Caki2 (cell line): ENCODE results near the gene TBC1D1. TPM values are rescaled to one million over a fixed set of nuclear protein-coding genes. Genes with fewer than 3 reads are reported as not detected.
A peak's percentile ranks its signal among the peaks of the same experiment; 100 is the strongest.

Experiments
- DNase-seq: peaks from one replicate; pipeline ENCODE4 v3.0.0-alpha.2; 2015; ENCODE audit warnings: low read depth
- in situ Hi-C: cut with HindIII; loops from 2 replicates; pipeline ENCODE4 v1.10.0; 2016; ENCODE audit warnings: low sequenced_read_pairs, low pct_unique_long_range_greater_than_20kb, mixed read lengths
- total RNA-seq: library from RNA; depleted of rRNA; stranded (reverse); fragments of >200 nt; shearing (Covaris generic); gene quantifications from 2 replicates; pipeline ENCODE4 v1.2.3, GENCODE V29; 2014; ENCODE audit warnings: low replicate concordance

The TBC1D1 gene
- total RNA-seq, 1 experiment from 2014 or later: 38.6 TPM

DNA sequence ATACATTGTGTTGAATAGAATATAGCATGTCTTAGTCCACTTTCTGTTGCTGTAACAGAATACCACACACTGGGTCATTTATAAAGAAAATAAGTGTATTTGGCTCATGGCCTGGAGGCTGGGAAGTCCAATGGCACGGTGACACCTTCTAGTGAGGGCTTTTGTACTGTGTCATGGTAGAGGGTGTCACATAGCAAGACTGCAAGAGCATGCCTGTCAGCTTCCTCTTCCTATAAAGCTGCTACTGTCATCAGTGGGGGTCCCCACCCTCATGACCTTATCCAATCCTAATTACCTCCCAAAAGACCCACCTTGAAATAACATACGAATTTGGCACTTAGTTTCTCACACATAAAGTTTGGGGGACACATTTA, 262.5 kb downstream of the TBC1D1 start:
- DNase-seq: no peak
- in situ Hi-C loops: no loop called here

DNA sequence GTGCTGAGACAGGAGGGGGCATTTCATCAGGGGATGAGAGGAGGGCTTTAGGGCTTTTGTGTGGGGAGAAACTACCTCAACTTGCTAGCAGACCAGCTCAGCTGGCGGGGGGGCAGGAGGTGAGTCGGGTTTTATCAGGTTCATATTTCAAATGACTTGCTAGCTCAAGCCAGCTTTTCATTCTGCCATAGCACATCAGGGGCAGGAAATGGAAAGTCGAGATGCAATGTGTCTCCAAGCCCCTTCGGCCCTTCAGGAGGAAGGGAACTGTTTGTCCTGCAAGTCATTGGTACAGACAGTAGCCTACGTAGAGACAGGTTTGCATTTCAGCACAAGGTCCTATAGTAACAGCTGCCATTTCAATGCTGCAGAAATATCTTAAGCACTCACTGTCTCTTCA, 263.4 kb downstream of the TBC1D1 start:
- no peak for DNase-seq
- in situ Hi-C loops: no loop called here

DNA sequence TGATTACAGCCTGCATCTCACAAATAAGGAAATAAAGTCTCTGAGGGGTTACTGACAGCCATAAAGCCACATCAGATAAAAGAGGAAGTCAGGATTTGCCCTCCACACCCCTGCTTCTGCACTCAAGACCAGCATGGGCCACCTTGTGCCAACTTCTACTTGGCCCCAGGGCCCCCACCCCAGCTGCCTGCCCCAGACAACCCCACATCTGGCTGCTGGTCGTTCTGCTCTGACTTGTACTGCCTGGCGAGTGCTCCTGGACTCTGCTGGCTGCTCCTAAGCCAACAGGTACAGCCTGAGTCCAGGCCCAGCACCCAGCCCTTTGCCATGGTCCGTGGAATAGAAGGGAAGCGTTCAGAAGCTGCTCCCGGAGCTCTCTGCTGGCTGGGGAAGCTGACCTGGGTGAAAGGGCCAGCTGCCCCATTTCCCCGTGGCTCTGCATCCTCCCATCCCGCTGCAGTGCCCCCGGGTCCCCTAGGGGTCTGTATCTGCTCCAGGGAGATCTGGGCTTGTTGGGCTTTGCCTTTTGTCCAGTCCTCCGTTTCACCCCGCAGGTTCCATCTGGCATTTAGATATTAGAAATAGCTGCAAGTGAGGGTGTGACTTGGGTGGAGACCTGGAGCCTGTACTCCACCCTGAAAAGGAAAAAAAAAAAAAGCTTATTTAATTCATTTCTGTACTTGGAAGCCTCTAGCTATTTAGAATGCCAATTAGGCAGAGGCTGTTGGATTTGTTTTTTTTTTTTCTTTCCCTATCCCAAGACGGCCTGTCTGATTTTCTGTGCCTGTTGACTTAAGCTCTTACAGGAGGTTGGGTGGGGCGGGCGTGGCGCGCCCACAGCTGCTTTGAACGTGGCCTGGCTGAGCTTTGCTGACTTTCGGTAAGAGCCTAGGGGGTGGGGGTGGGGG, 264.1 kb downstream of the TBC1D1 start:
- in situ Hi-C loops: no loop called here
- DNase-seq: no peak

DNA sequence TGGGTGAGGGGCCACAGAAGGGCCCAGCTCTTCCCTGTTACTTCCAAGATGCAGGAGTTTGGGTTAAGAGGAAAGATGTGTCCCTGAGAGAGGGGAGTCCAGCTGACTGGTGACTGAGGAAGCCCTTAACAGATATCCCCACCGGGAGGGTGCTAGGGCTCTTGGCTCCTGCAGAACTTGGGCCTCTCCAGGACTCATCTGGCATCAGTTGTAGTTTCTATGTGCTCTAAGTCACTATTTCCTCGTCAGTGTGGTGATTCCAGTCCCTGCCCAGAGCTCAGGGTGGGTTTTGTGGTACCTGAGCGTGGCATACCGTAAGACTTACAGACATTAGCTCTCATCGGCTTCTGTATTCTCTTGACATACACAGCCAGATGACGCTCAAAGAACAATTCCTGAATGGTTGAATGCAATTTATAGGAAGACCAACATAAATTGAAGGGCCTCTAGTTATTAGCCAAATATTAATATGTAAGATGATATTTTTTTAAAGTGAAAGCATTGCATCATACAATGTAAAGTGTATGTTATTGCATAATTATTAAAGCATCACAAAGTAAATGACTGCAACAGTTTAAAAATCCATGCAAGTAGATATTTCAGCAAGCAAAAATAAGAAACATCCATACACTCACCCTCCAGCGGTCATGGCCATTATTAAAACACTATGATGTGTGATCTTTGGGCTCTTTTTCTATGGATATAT, 264.9 kb downstream of the TBC1D1 start:
- no peak for DNase-seq
- in situ Hi-C loops: no loop called here

- in situ Hi-C loops: no loop called here
- peak; percentile 17 for DNase-seq
These were observed 266.7 kb downstream of the TBC1D1 start for GRCh38 chr4:38157592-38157991.

GRCh38 chr4:38160487-38161207, 269.8 kb downstream of the TBC1D1 start:
- DNase-seq: peak; percentile 74
- in situ Hi-C loops: no loop called here

GRCh38 chr4:38161208-38162113, 270.6 kb downstream of the TBC1D1 start:
- in situ Hi-C loops: no loop called here
- DNase-seq: no peak

DNA sequence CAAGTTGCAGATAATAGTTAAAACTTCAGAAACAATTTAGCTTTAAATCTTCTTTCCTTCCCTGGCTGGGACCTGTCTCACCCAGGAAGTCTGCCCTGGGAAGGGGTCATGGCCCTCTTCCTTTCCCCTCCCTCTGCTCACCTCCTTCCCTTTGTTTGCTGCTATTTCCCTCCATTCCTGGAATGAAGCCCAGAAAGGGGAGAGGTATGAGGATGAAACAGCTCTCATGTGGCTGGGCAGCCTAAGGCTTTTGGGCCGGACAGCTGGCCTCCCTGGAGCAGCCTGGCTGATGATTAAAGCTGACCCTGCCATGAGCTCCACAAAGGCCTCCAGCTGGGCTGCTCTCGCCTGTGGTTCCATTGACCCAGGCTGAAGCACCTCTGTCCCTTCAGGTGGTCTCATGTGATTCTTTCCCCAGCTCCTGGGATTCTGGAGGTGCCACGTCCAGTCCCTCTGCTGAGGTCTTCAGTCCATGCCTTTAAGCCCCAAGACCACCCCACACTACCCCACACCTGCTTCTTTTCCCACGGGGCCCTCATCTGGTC, 271.4 kb downstream of the TBC1D1 start:
- in situ Hi-C loops: no loop called here
- peak; percentile 72 for DNase-seq

DNA sequence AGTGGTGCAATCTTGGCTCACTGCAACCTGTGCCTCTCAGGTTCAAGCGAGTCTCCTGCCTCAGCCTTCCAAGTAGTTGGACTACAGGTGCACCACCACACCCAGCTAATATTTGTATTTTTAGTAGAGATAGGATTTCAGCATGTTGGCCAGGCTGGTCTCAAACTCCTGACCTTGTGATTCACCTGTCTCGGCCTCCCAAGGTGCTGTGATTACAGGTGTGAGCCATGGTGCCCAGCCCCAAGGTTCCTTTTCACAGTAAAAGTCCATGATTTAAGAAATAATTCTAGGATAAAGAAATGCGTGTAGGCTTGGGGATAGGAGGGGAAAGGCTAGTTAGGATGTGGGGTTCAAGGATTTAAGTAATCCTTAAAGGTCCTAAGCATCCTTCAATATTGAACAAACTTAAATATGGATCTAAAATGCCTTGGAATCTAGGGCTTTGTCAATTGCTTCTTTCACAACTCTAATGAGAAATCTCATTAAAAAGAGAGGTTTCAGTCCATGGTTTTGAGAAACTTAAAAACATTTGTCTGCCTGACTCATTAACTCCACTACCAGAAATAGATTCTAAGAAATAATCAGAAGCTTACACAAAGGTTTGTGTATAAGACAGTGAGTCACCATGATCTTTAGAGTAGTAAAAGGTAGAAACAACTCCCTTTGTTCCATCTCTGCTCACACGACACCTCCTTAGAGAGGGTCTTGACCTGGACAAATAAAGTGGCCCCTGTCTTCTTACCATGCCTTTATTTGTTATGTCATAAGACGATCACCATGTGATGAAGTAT, 272.5 kb downstream of the TBC1D1 start:
- DNase-seq: no peak
- in situ Hi-C loops: no loop called here

GRCh38 chr4:38164346-38164745, 273.5 kb downstream of the TBC1D1 start:
- DNase-seq: no peak
- in situ Hi-C loops: no loop called here

DNA sequence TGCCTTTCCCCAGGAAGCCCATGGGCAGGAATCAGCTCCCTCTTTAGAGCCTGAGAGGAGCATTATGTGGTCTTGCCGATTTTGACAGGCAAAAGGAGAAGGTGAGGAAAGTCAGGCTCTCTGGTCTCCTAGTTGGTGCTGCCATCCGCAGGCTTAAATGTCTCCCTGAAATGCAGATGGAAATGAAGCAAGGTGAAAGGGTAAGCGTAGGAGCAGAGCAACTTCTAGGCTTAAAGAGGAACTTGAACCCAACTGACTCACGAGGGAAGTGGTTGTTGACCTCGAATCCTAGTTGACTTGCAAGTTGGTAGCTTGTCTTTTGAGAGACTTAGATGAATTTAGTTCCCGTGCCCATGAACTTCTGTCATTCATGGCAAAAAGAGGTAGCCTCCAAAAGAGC, 275.2 kb downstream of the TBC1D1 start:
- in situ Hi-C loops: no loop called here
- DNase-seq: no peak

- in situ Hi-C loops: no loop called here
These were observed 275.9 kb downstream of the TBC1D1 start for GRCh38 chr4:38166768-38167167.

GRCh38 chr4:38167973-38168372, 277.1 kb downstream of the TBC1D1 start:
- DNase-seq: no peak
- in situ Hi-C loops: no loop called here

More at GRCh38 chr4:38166768-38167167, 275.9 kb downstream of the TBC1D1 start:
- no peak for DNase-seq

- in situ Hi-C loops: no loop called here
- DNase-seq: no peak
These were observed 278.6 kb downstream of the TBC1D1 start for GRCh38 chr4:38169524-38169923.

DNA sequence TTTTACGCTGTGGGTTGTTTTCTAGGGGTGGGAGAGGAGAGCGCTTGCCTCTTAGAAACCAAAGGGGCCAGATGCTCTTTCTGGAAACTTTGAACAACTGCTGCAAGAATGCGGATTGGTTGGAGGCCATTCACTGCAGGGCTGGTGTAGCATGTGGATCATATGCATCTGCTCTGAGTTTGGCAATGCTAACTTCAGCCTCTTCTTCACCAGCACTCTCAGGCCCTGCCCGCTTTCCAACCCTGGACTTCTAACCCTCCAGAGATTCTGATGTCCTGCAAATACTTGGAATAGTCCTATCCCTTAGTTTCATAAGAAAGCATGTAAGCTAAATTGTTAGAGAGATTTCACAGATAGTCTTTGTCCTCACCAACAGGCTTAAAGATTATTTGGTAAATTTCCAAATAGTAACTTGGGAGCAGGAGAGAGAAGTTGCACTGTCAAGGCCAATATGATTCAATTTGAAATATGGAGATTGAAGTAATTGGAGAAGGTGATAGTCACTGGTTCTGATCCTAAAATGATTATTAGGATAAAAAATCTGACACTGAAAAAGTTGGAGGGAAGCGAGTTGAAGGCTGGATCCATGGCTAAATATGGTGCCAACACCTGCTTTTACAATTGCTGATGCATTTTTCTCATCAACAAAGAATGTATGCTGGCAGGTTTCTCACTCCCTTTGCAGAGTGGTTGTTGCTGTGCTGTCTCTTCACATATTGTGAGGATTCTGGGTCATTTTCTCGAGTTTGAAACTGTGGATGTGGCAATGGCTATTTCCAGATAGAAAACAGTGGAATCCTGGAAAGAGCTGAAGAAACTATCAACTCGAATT, 279.7 kb downstream of the TBC1D1 start:
- in situ Hi-C loops: no loop called here
- no peak for DNase-seq

DNA sequence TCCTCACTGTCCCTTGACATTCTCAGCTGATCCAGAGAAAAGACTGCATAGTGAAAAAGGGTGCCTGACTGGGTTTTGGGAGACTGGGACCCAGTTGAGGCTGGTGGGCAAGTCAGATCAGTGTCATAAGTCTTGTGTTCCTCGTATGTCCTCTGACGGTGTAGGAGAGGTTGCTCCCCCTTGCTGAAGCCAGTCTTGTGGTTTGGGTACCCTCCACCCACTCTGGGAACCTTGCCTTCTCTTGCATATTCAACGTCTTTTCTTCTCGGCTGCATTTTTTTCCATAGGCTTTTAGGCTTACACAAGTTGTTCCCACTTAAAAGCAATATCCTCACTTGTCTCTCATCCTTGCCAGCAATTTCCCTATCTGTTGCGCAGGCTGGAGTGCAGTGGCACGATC, 281.2 kb downstream of the TBC1D1 start:
- DNase-seq: no peak
- in situ Hi-C loops: no loop called here
